Astrocyte of the cerebellum (primary cell): Measurements from ENCODE around the gene ABCB8.

ENCODE experiments used
- DNase-seq: peaks from one replicate; pipeline ENCODE4 v3.0.0-alpha.2; 2011; ENCODE audit warnings: low read depth
- H3K4me3 ChIP-seq: 2 replicates; pipeline ENCODE4 v1.5.1; 2011; ENCODE audit warnings: mild to moderate bottlenecking, low read depth, low read length, moderate library complexity
- in situ Hi-C: cut with HindIII; loops from 2 replicates; pipeline ENCODE4 v1.10.0; 2017; ENCODE audit warnings: low sequenced_read_pairs
- TF ChIP-seq, protein P1 (sequence below): IDR thresholded peaks from 2 replicates; pipeline ENCODE4 v1.5.1; 2012; ENCODE audit warnings: low read length, low read depth, moderate library complexity, mild to moderate bottlenecking; ENCODE audit errors: missing control alignments

The ABCB8 gene

DNA sequence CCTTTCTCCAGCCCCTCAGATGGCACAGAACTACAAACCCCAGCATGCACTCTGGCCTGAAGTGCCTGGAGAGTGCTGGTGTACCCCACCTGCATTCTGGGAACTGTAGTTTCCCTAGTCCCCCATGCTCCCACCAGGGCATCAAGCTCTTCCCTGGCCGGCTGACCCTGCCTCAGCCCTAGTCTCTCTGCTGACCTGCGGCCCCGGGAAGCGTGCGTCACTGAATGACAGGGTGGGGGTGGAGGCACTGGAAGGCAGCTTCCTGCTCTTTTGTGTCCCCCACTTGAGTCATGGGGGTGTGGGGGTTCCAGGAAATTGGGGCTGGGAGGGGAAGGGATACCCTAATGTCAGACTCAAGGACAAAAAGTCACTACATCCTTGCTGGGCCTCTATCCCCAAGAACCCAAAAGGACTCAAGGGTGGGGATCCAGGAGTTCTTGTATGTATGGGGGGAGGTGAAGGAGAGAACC, 35.4 kb upstream of the ABCB8 start:
- in situ Hi-C loops = no loop called here
- DNase-seq = no peak
- TF ChIP-seq, protein P1, sequence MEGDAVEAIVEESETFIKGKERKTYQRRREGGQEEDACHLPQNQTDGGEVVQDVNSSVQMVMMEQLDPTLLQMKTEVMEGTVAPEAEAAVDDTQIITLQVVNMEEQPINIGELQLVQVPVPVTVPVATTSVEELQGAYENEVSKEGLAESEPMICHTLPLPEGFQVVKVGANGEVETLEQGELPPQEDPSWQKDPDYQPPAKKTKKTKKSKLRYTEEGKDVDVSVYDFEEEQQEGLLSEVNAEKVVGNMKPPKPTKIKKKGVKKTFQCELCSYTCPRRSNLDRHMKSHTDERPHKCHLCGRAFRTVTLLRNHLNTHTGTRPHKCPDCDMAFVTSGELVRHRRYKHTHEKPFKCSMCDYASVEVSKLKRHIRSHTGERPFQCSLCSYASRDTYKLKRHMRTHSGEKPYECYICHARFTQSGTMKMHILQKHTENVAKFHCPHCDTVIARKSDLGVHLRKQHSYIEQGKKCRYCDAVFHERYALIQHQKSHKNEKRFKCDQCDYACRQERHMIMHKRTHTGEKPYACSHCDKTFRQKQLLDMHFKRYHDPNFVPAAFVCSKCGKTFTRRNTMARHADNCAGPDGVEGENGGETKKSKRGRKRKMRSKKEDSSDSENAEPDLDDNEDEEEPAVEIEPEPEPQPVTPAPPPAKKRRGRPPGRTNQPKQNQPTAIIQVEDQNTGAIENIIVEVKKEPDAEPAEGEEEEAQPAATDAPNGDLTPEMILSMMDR = no peak
- H3K4me3 ChIP-seq = no peak overlapping the region

DNA sequence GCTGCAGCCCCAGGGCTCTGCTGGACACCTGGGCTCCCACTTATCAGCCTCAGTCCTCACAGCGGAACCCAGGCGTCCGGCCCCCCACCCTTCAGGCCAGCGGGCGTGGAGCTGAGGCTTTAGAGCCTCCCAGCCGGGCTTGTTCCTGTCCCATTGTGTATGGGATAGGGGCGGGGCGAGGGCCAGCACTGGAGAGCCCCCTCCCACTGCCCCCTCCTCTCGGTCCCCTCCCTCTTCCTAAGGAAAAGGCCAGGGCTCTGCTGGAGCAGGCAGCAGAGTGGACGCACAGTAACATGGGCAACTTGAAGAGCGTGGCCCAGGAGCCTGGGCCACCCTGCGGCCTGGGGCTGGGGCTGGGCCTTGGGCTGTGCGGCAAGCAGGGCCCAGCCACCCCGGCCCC, 34.7 kb upstream of the ABCB8 start:
- no peak overlapping the region for H3K4me3 ChIP-seq
- in situ Hi-C loops = no loop called here
- DNase-seq = no peak
- TF ChIP-seq, protein P1 = no peak

DNA sequence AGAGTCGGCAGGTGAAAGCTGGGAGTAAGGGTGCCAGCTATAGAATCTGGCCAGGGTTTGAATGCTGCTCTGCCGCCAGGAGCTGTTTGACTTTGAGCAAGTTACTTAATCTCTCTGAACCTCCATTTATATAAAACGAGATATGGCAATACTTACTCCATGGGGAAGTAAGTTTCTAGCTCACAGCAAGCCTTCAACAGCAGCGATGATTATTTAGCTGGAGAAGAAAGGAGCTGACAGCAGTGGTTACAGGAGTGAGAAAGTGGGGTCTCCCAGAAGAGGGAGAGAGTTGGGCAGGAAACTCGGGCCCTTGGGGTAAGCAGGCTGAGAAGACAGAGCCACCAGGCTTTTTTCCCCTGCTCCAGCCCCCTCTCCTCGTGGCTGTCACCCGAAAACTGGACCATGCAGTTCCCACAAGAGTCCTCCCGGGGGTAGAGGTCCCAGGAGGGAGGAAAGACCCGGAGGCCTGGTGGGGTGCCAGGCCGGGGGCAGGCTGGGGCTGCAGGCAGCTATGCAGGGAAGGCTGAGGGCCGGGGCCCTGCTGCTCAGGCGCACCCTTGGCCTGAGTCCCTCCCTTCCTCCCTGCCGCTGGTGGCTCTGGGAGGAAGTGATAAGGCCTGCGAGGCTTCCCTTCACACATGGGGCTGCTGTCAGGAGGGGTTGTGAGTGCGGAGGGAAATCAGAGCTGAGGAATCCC, 34.0 kb upstream of the ABCB8 start:
- no peak for DNase-seq
- in situ Hi-C loops = no loop called here
- TF ChIP-seq, protein P1 = no peak
- H3K4me3 ChIP-seq = no peak overlapping the region

DNA sequence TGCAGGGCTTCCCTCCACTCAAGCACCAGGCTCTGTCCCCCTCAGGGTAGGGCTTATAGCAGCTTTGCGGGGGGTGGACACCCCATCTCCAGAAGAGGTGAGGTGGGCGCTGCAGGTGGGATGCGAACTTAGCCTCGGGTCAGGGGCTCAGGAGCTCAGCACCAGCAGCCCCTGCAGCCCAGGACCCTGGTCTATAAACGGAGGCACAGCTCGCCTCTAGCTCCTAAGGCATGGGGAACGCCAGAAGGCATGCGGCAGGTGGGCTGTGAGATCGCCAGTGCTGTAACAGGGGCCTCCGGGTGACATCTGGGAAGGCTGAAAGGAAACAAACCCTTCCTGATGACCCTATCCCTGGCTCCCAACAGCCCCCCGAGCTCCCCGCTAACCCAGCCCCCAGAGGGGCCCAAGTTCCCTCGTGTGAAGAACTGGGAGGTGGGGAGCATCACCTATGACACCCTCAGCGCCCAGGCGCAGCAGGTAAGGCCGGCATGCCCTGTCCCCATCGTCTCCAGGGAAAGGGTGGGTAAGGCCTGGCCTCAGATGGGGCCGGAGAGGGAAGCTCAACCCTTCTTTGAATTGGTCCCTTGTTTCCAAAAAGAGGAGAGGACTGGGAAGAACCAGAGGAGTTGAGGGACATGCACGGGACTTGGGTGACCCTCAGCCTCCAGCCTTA, 33.3 kb upstream of the ABCB8 start:
- no peak for DNase-seq
- TF ChIP-seq, protein P1 = no peak
- in situ Hi-C loops = no loop called here
- H3K4me3 ChIP-seq = no peak overlapping the region

DNA sequence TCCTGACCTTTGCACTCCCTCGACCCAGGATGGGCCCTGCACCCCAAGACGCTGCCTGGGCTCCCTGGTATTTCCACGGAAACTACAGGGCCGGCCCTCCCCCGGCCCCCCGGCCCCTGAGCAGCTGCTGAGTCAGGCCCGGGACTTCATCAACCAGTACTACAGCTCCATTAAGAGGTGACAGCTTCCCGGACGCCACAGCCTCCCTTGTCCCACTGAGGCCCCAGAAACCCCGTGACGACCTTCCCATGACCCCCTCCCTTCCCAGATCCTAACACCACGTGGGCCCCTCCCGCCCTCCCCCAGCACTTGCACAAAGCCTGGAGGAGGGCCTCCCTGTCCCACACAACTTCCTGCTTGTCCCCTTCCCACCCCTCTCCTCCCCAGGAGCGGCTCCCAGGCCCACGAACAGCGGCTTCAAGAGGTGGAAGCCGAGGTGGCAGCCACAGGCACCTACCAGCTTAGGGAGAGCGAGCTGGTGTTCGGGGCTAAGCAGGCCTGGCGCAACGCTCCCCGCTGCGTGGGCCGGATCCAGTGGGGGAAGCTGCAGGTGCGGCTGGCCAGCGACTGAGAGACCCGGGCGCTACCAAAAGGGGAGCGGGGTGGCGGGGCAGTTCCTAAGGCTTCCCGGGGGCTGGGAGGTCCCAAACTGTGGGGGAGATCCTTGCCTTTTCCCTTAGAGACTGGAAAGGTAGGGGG, 31.7 kb upstream of the ABCB8 start:
- TF ChIP-seq, protein P1 = no peak
- in situ Hi-C loops = no loop called here
- H3K4me3 ChIP-seq = no peak overlapping the region
- no peak for DNase-seq

DNA sequence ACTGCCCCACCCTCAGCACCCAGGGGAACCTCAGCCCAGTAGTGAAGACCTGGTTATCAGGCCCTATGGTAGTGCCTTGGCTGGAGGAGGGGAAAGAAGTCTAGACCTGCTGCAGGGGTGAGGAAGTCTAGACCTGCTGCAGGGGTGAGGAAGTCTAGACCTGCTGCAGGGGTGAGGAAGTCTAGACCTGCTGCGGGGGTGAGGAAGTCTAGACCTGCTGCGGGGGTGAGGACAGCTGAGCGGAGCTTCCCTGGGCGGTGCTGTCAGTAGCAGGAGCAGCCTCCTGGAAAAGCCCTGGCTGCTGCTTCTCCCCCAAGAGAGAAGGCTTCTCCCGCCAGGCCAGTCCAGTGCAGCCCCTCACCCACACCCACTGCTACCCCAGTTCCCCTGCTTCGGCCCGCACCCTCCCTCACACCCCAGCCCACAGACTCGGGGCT, 31.2 kb upstream of the ABCB8 start:
- H3K4me3 ChIP-seq = no peak overlapping the region
- TF ChIP-seq, protein P1 = no peak
- in situ Hi-C loops = no loop called here
- no peak for DNase-seq
